DOHH2 (cell line): ENCODE results near the gene CXCL5.

Experiments
- H3F3A ChIP-seq: fragments of 200-600 bp; sonication (generic), shearing (Covaris generic); 2 replicates; pipeline ENCODE4 v1.6.0; 2016; ENCODE audit warnings: antibody characterized with exemption, mild to moderate bottlenecking; ENCODE audit not compliant: control insufficient read depth, insufficient read depth
- H3K27ac ChIP-seq: fragments of 200-600 bp; sonication (generic); 2 replicates; pipeline ENCODE4 v1.5.1; 2014; ENCODE audit warnings: low read depth, mild to moderate bottlenecking, low read length, moderate library complexity
- H3K27me3 ChIP-seq: fragments of 200-600 bp; sonication (generic); 2 replicates; pipeline ENCODE4 v1.6.1; 2014; ENCODE audit warnings: mild to moderate bottlenecking, low read length, mixed read lengths; ENCODE audit not compliant: control insufficient read depth
- H3K36me3 ChIP-seq: fragments of 200-600 bp; sonication (generic); 2 replicates; pipeline ENCODE4 v1.6.1; 2014; ENCODE audit warnings: mild to moderate bottlenecking, low read length, moderate library complexity, mixed read lengths; ENCODE audit not compliant: control insufficient read depth
- H3K4me1 ChIP-seq: fragments of 200-600 bp; sonication (generic); 2 replicates; pipeline ENCODE4 v1.6.1; 2014; ENCODE audit warnings: mild to moderate bottlenecking, low read length, mixed read lengths; ENCODE audit not compliant: control insufficient read depth
- H3K4me2 ChIP-seq: fragments of 200-600 bp; sonication (generic); 2 replicates; pipeline ENCODE4 v1.6.0; 2014; ENCODE audit warnings: mild to moderate bottlenecking, low read length, moderate library complexity
- H3K4me3 ChIP-seq: fragments of 200-600 bp; sonication (generic); 2 replicates; pipeline ENCODE4 v1.5.1; 2014; ENCODE audit warnings: mild to moderate bottlenecking, low read length, mixed read lengths
- H3K79me2 ChIP-seq: fragments of 200-600 bp; sonication (generic); 2 replicates; pipeline ENCODE4 v1.6.1; 2014; ENCODE audit warnings: mild to moderate bottlenecking, low read length, mixed read lengths; ENCODE audit not compliant: control insufficient read depth
- H3K9me2 ChIP-seq: fragments of 200-600 bp; sonication (generic); replicated peaks from 2 replicates; pipeline ENCODE4 v1.6.1; 2014; ENCODE audit warnings: mild to moderate bottlenecking, low read length, mixed read lengths; ENCODE audit not compliant: control insufficient read depth
- H3K9me3 ChIP-seq: fragments of 200-600 bp; sonication (generic); 2 replicates; pipeline ENCODE4 v1.6.1; 2014; ENCODE audit warnings: antibody characterized with exemption, low read length, mixed read lengths; ENCODE audit not compliant: control insufficient read depth, insufficient read depth
- H4K20me1 ChIP-seq: fragments of 200-600 bp; sonication (generic); 2 replicates; pipeline ENCODE4 v1.6.0; 2014; ENCODE audit warnings: low read depth, mild to moderate bottlenecking, antibody characterized with exemption, low read length, moderate library complexity; ENCODE audit not compliant: control insufficient read depth, insufficient read depth
- EZH2phosphoT487 ChIP-seq: fragments of 200-600 bp; sonication (generic); IDR thresholded peaks from 2 replicates; pipeline ENCODE4 v1.6.1; 2017; ENCODE audit warnings: borderline replicate concordance, mild to moderate bottlenecking, antibody characterized with exemption, low read length, moderate library complexity, mixed read lengths
- TF ChIP-seq, protein P1 (sequence below): fragments of 200-600 bp; sonication (generic); IDR thresholded peaks from one replicate; pipeline ENCODE4 v1.5.1; 2014; ENCODE audit warnings: antibody characterized with exemption, mild to moderate bottlenecking, low read depth, low read length; ENCODE audit not compliant: poor library complexity, severe bottlenecking

Gene CXCL5

DNA sequence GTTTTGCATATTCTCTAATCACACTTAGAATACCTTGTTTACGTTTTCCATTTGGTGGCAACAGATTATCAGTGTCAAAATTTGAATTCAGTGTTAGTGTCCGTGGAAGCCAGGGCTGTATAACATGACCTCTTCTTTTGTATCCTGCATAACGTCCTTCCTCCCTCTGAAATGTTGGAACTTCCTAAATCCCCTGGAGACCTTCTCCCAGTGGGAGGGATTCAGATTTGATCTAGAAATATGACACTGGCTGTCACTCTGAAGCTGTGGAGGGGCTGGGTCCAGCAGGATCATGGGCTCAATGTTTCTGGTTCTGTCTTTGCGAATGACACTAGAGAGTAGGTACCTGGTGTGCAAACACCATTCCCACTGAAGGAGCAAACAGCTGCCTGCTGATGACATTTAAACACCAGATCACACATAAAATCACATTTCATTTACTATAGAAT lies 40.9 kb upstream of the CXCL5 start:
- Histone ChIP-seq H3K79me2 (no peaks in the 10 kb centered on the region), H3K27me3 (no peaks in the 10 kb centered on the region), H4K20me1 (no peaks in the 10 kb centered on the region), H3K4me2 (no peak overlapping the region), H3K9me2 (no peaks in the 10 kb centered on the region), H3F3A (no peaks in the 10 kb centered on the region), H3K4me3 (no peak overlapping the region), H3K4me1 (no peaks in the 10 kb centered on the region), H3K27ac (no peak overlapping the region), H3K9me3 (no peaks in the 10 kb centered on the region), H3K36me3 (no peaks in the 10 kb centered on the region)
- TF ChIP-seq, protein P1, sequence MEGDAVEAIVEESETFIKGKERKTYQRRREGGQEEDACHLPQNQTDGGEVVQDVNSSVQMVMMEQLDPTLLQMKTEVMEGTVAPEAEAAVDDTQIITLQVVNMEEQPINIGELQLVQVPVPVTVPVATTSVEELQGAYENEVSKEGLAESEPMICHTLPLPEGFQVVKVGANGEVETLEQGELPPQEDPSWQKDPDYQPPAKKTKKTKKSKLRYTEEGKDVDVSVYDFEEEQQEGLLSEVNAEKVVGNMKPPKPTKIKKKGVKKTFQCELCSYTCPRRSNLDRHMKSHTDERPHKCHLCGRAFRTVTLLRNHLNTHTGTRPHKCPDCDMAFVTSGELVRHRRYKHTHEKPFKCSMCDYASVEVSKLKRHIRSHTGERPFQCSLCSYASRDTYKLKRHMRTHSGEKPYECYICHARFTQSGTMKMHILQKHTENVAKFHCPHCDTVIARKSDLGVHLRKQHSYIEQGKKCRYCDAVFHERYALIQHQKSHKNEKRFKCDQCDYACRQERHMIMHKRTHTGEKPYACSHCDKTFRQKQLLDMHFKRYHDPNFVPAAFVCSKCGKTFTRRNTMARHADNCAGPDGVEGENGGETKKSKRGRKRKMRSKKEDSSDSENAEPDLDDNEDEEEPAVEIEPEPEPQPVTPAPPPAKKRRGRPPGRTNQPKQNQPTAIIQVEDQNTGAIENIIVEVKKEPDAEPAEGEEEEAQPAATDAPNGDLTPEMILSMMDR, result no peak
- no peak for TF ChIP-seq EZH2phosphoT487

DNA sequence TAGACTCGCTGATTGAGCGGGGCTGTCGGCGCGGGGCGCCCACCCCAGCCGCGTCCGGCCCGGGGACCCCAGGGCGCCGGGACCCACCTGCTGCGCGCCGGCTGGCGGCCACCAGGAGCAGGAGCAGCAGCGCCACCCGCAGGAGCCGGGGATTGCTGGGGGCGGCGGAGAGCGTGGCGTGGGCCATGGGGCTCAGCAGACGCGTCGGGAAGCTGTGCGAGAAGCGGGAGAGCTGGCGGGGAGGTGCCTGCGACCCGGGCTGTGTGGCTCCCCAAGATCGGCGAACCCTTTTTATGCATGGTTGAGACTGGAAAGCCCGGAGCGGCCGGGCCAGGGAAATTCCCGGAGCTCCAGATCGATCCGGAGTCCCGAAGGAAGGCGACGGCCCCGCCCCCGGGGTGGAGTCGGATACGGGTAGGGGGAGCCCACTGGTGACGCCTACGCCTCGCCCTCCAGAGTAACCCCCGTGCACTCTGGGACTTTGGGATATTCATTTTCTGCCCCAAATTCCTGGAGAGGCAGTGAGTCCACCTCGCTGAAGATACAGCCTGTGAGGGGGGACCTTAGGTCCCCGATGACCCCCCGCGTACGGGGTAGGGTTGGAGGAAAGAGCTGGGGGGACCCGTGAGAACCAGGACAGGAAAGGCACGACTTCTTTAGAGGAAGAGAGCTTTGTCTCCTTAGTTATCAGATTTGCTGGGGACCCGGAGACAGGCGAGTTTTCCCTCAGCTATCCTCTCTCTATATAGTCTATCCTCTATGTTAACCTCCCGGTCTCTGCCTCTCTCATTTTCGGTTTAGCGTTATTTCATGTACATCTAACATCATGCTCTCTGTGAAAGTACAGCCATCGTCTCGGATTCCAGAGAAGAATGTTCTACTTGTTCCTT lies 40.2 kb upstream of the CXCL5 start, which contains the start of gene CXCL3:
TSS of gene CXCL3 (minus strand) at position 265 of the 890 bp plus-strand sequence. CDS start at position 187, 78 bp downstream.
- Histone ChIP-seq H3K79me2 (no peaks in the 10 kb centered on the region), H3F3A (no peaks in the 10 kb centered on the region), H3K4me3 (no peak within 1 kb of the TSS), H3K27me3 (no peaks in the 10 kb centered on the region), H3K9me3 (no peaks in the 10 kb centered on the region), H3K36me3 (no peaks in the 10 kb centered on the region), H3K27ac (no peak within 1 kb of the TSS), H3K4me1 (no peaks in the 10 kb centered on the region), H4K20me1 (no peaks in the 10 kb centered on the region), H3K4me2 (no peak within 1 kb of the TSS), H3K9me2 (no peaks in the 10 kb centered on the region)
- TF ChIP-seq, protein P1, result no peak
- TF ChIP-seq EZH2phosphoT487, result no peak

DNA sequence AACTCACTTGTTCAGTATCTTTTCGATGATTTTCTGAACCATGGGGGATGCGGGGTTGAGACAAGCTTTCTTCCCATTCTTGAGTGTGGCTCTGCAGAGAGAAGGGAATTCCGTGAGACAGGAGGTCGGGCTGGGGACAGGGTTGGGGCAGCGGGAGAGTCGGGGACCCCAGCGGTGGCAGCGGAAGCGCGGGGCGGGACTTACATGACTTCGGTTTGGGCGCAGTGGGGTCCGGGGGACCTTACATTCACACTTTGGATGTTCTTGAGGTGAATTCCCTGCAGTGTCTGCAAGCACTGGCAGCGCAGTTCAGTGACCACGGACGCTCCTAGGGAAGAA lies 39.6 kb upstream of the CXCL5 start:
- Histone ChIP-seq H3K27ac (no peak overlapping the region), H3K9me2 (no peaks in the 10 kb centered on the region), H3K36me3 (no peaks in the 10 kb centered on the region), H3F3A (no peaks in the 10 kb centered on the region), H3K4me2 (no peak overlapping the region), H3K4me3 (no peak overlapping the region), H3K79me2 (no peaks in the 10 kb centered on the region), H3K4me1 (no peaks in the 10 kb centered on the region), H4K20me1 (no peaks in the 10 kb centered on the region), H3K27me3 (no peaks in the 10 kb centered on the region), H3K9me3 (no peaks in the 10 kb centered on the region)
- TF ChIP-seq, protein P1, result no peak
- TF ChIP-seq EZH2phosphoT487, result no peak
